ENCODE results near the gene NEK7.

The NEK7 gene

GRCh38 chr1:198326915-198327314, 170.1 kb downstream of the NEK7 start:
- Histone ChIP-seq H3K4me3 (ENCODE audit: insufficient read length, low read depth) (no peak overlapping the region), H3K9me3 (ENCODE audit: insufficient read depth, low read length) (no peaks in the 10 kb centered on the region), H3K4me1 (ENCODE audit: insufficient read depth, insufficient read length) (no peaks in the 10 kb centered on the region), H3K9ac (ENCODE audit: insufficient read length, low read depth) (no peak overlapping the region), H3K36me3 (ENCODE audit: insufficient read depth, insufficient read length, low read length) (no peaks in the 10 kb centered on the region), H3K27me3 (ENCODE audit: insufficient read depth, insufficient read length) (no peaks in the 10 kb centered on the region)
- no peak for DNase-seq (ENCODE audit: low read depth, low spot score)
- TF ChIP-seq YY1 (IDR thresholded peaks at IDR 0.05; ENCODE audit: insufficient read depth, insufficient read length): no peak
- no peak for TF ChIP-seq SUZ12 (IDR thresholded peaks at IDR 0.05; ENCODE audit: extremely low read depth, insufficient read depth, insufficient read length)
- no peak for TF ChIP-seq ZNF274 (IDR thresholded peaks at IDR 0.05; ENCODE audit: low read depth, low read length)

- TF ChIP-seq YY1 (IDR thresholded peaks at IDR 0.05; ENCODE audit: insufficient read depth, insufficient read length) (no peak), ZNF274 (IDR thresholded peaks at IDR 0.05; ENCODE audit: low read depth, low read length) (no peak), SUZ12 (IDR thresholded peaks at IDR 0.05; ENCODE audit: extremely low read depth, insufficient read depth, insufficient read length) (no peak)
- H3K27me3 ChIP-seq (ENCODE audit: insufficient read depth, insufficient read length): no peaks in the 10 kb centered on the region
- no peak for DNase-seq (ENCODE audit: low read depth, low spot score)
- no peaks in the 10 kb centered on the region for H3K9me3 ChIP-seq (ENCODE audit: insufficient read depth, low read length)
- no peaks in the 10 kb centered on the region for H3K36me3 ChIP-seq (ENCODE audit: insufficient read depth, insufficient read length, low read length)
- no peak overlapping the region for H3K9ac ChIP-seq (ENCODE audit: insufficient read length, low read depth)
- no peak overlapping the region for H3K4me3 ChIP-seq (ENCODE audit: insufficient read length, low read depth)
- H3K4me1 ChIP-seq (ENCODE audit: insufficient read depth, insufficient read length): no peaks in the 10 kb centered on the region
Measured at GRCh38 chr1:198328458-198329032, 171.7 kb downstream of the NEK7 start.

GRCh38 chr1:198330982-198331615, 174.3 kb downstream of the NEK7 start:
- Histone ChIP-seq H3K9me3 (ENCODE audit: insufficient read depth, low read length) (no peaks in the 10 kb centered on the region), H3K36me3 (ENCODE audit: insufficient read depth, insufficient read length, low read length) (no peaks in the 10 kb centered on the region), H3K4me1 (ENCODE audit: insufficient read depth, insufficient read length) (no peaks in the 10 kb centered on the region), H3K4me3 (ENCODE audit: insufficient read length, low read depth) (no peak overlapping the region), H3K9ac (ENCODE audit: insufficient read length, low read depth) (no peak overlapping the region), H3K27me3 (ENCODE audit: insufficient read depth, insufficient read length) (no peaks in the 10 kb centered on the region)
- peak; percentile 47 for DNase-seq (ENCODE audit: low read depth, low spot score)
- TF ChIP-seq YY1 (IDR thresholded peaks at IDR 0.05; ENCODE audit: insufficient read depth, insufficient read length): no peak
- no peak for TF ChIP-seq ZNF274 (IDR thresholded peaks at IDR 0.05; ENCODE audit: low read depth, low read length)
- no peak for TF ChIP-seq SUZ12 (IDR thresholded peaks at IDR 0.05; ENCODE audit: extremely low read depth, insufficient read depth, insufficient read length)

GRCh38 chr1:198333744-198334143, 176.9 kb downstream of the NEK7 start:
- H3K27me3 ChIP-seq (ENCODE audit: insufficient read depth, insufficient read length): no peaks in the 10 kb centered on the region
- TF ChIP-seq ZNF274 (IDR thresholded peaks at IDR 0.05; ENCODE audit: low read depth, low read length) (no peak), YY1 (IDR thresholded peaks at IDR 0.05; ENCODE audit: insufficient read depth, insufficient read length) (no peak), SUZ12 (IDR thresholded peaks at IDR 0.05; ENCODE audit: extremely low read depth, insufficient read depth, insufficient read length) (no peak)
- no peak for DNase-seq (ENCODE audit: low read depth, low spot score)

GRCh38 chr1:198335663-198336062, 178.9 kb downstream of the NEK7 start:
- no peak for DNase-seq (ENCODE audit: low read depth, low spot score)
- H3K4me1 ChIP-seq (ENCODE audit: insufficient read depth, insufficient read length): no peaks in the 10 kb centered on the region
- no peaks in the 10 kb centered on the region for H3K36me3 ChIP-seq (ENCODE audit: insufficient read depth, insufficient read length, low read length)
- H3K9ac ChIP-seq (ENCODE audit: insufficient read length, low read depth): no peak overlapping the region
- no peaks in the 10 kb centered on the region for H3K27me3 ChIP-seq (ENCODE audit: insufficient read depth, insufficient read length)
- 0 out of 2 replicates have a peak, but pooled peaks cover 4% of the 10 kb centered on the region for H3K9me3 ChIP-seq (ENCODE audit: insufficient read depth, low read length)
- no peak overlapping the region for H3K4me3 ChIP-seq (ENCODE audit: insufficient read length, low read depth)
- no peak for TF ChIP-seq SUZ12 (IDR thresholded peaks at IDR 0.05; ENCODE audit: extremely low read depth, insufficient read depth, insufficient read length)

More at GRCh38 chr1:198333744-198334143, 176.9 kb downstream of the NEK7 start:
- Histone ChIP-seq H3K4me1 (ENCODE audit: insufficient read depth, insufficient read length) (no peaks in the 10 kb centered on the region), H3K36me3 (ENCODE audit: insufficient read depth, insufficient read length, low read length) (no peaks in the 10 kb centered on the region), H3K4me3 (ENCODE audit: insufficient read length, low read depth) (no peak overlapping the region), H3K9ac (ENCODE audit: insufficient read length, low read depth) (no peak overlapping the region), H3K9me3 (ENCODE audit: insufficient read depth, low read length) (0 out of 2 replicates have a peak, but pooled peaks cover 4% of the 10 kb centered on the region)

- H3K27me3 ChIP-seq (ENCODE audit: insufficient read depth, insufficient read length): no peaks in the 10 kb centered on the region
- H3K4me1 ChIP-seq (ENCODE audit: insufficient read depth, insufficient read length): no peaks in the 10 kb centered on the region
- TF ChIP-seq SUZ12 (IDR thresholded peaks at IDR 0.05; ENCODE audit: extremely low read depth, insufficient read depth, insufficient read length): no peak
- TF ChIP-seq ZNF274 (IDR thresholded peaks at IDR 0.05; ENCODE audit: low read depth, low read length): no peak
- TF ChIP-seq YY1 (IDR thresholded peaks at IDR 0.05; ENCODE audit: insufficient read depth, insufficient read length): no peak
- H3K9me3 ChIP-seq (ENCODE audit: insufficient read depth, low read length): 0 out of 2 replicates have a peak, but pooled peaks cover 4% of the 10 kb centered on the region
- no peak overlapping the region for H3K4me3 ChIP-seq (ENCODE audit: insufficient read length, low read depth)
- no peaks in the 10 kb centered on the region for H3K36me3 ChIP-seq (ENCODE audit: insufficient read depth, insufficient read length, low read length)
- DNase-seq (ENCODE audit: low read depth, low spot score): no peak
- H3K9ac ChIP-seq (ENCODE audit: insufficient read length, low read depth): no peak overlapping the region
Measured at GRCh38 chr1:198337886-198338285, 181.1 kb downstream of the NEK7 start.

- H3K9me3 ChIP-seq (ENCODE audit: insufficient read depth, low read length): 0 out of 2 replicates have a peak, but pooled peaks cover 4% of the 10 kb centered on the region
- no peak overlapping the region for H3K4me3 ChIP-seq (ENCODE audit: insufficient read length, low read depth)
- DNase-seq (ENCODE audit: low read depth, low spot score): no peak
- no peaks in the 10 kb centered on the region for H3K27me3 ChIP-seq (ENCODE audit: insufficient read depth, insufficient read length)
- no peak for TF ChIP-seq ZNF274 (IDR thresholded peaks at IDR 0.05; ENCODE audit: low read depth, low read length)
- no peak for TF ChIP-seq YY1 (IDR thresholded peaks at IDR 0.05; ENCODE audit: insufficient read depth, insufficient read length)
- TF ChIP-seq SUZ12 (IDR thresholded peaks at IDR 0.05; ENCODE audit: extremely low read depth, insufficient read depth, insufficient read length): no peak
- no peak overlapping the region for H3K9ac ChIP-seq (ENCODE audit: insufficient read length, low read depth)
- no peaks in the 10 kb centered on the region for H3K36me3 ChIP-seq (ENCODE audit: insufficient read depth, insufficient read length, low read length)
- no peaks in the 10 kb centered on the region for H3K4me1 ChIP-seq (ENCODE audit: insufficient read depth, insufficient read length)
Measured at GRCh38 chr1:198340139-198340538, 183.3 kb downstream of the NEK7 start.

Data from NT2/D1 (cell line).